ENCODE measurements around the gene FAM193B. TPM values are rescaled to one million over a fixed set of nuclear protein-coding genes. Genes with fewer than 3 reads are reported as not detected.
"Not testable (repeated sequence)": the region's sequence is repeated elsewhere in the genome, so short reads cannot be mapped to it uniquely, and the experiment has no call there.

FAM193B gene
- total and polyA plus RNA-seq, 2 donors (not counting 1 experiment from before 2014, with no cell fraction given), result 227 to 301 TPM

GRCh38 chr5:177535125-177535524 is 19.2 kb downstream of the FAM193B start:
- Mint-ChIP-seq H3K27ac (no peak overlapping the region), H3K4me1 (no peaks in the 10 kb centered on the region), H3K9me3 (ENCODE audit: insufficient read depth) (no peaks in the 10 kb centered on the region), H3K4me3 (no peak overlapping the region), H3K27me3 (no peaks in the 10 kb centered on the region)
- no peak overlapping the region for H3K27ac ChIP-seq (ENCODE audit: low read length in 2 of 2)
- H2AFZ ChIP-seq (ENCODE audit: insufficient read depth, low read depth, low read length, poor library complexity, severe bottlenecking), result no peak overlapping the region
- intact Hi-C loops (cut with micrococcal nuclease), result no loop called here
- no peak overlapping the region for H3K9ac ChIP-seq (ENCODE audit: low read length)
- H3K4me3 ChIP-seq (ENCODE audit: control extremely low read depth in 1 of 5, extremely low read depth in 1 of 5, insufficient read depth in 1 of 5, low read depth in 2 of 5, low read length in 4 of 5), result no peak overlapping the region
- no peak overlapping the region for H3K4me2 ChIP-seq (replicated peaks; ENCODE audit: low read depth, low read length, poor library complexity, severe bottlenecking)
- no peaks in the 10 kb centered on the region for H3K4me1 ChIP-seq (ENCODE audit: control insufficient read depth in 2 of 2, insufficient read depth in 2 of 2, low read length in 2 of 2)
- peaks cover 0 to 64% of the 10 kb centered on the region in 2 experiments for H3K36me3 ChIP-seq (replicated peaks in 1 of 2; ENCODE audit: control extremely low read depth in 1 of 2, control insufficient read depth in 1 of 2, extremely low read depth in 1 of 2, insufficient read depth in 2 of 2, low read length in 1 of 2)
- H3K79me2 ChIP-seq (ENCODE audit: control insufficient read depth, insufficient read depth, low read length), result peaks cover 34% of the 10 kb centered on the region
- TF ChIP-seq CTCF (IDR thresholded peaks at IDR 0.05) (no peak), EZH2 (IDR thresholded peaks at IDR 0.05; ENCODE audit: borderline replicate concordance, insufficient read depth, low read depth, low read length, poor library complexity, severe bottlenecking) (no peak)
- H4K20me1 ChIP-seq (ENCODE audit: control insufficient read depth, insufficient read depth, low read length, poor library complexity, severe bottlenecking), result peaks cover 43% of the 10 kb centered on the region
- ChIA-PET POLR2A (no interaction called here), CTCF (no interaction called here)
- DNase-seq (no peak), ATAC-seq (ENCODE audit: low read depth) (no peak)
- no peaks in the 10 kb centered on the region for H3K9me3 ChIP-seq (ENCODE audit: control extremely low read depth in 1 of 3, control insufficient read depth in 2 of 3, insufficient read depth in 1 of 3, low read length in 2 of 3)
- no peaks in the 10 kb centered on the region for H3K27me3 ChIP-seq (replicated peaks in 1 of 4; ENCODE audit: control extremely low read depth in 1 of 4, control insufficient read depth in 3 of 4, insufficient read depth in 4 of 4, low read length in 3 of 4)
- 100% methylated on average over 3 of the region's 7 CpGs for WGBS (ENCODE audit: insufficient coverage)

DNA sequence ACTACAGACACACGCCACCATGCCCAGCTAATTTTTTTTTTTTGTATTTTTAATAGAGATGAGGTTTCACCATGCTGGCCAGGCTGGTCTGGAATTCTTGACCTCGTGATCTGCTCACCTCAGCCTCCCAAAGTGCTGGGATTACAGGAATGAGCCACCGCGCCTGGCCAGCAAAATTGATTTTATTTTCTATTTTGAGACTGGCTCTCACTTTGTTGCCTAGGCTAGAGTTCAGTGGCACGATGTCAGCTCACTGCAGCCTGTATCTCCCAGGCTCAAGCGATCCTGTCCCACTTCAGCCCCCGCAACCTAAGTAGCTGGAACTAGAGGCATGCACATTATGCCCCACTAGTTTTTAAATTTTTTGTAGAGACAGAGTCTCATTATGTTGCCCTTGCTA is 19.9 kb downstream of the FAM193B start:
- POLR2A ChIA-PET; H3K4me1 Mint-ChIP-seq; ATAC-seq (ENCODE audit: low read depth); H3K9me3 ChIP-seq (ENCODE audit: control extremely low read depth in 1 of 3, control insufficient read depth in 2 of 3, insufficient read depth in 1 of 3, low read length in 2 of 3); H3K27me3 ChIP-seq (replicated peaks in 1 of 4; ENCODE audit: control extremely low read depth in 1 of 4, control insufficient read depth in 3 of 4, insufficient read depth in 4 of 4, low read length in 3 of 4); H2AFZ ChIP-seq (ENCODE audit: insufficient read depth, low read depth, low read length, poor library complexity, severe bottlenecking); H3K4me2 ChIP-seq (replicated peaks; ENCODE audit: low read depth, low read length, poor library complexity, severe bottlenecking); H3K9ac ChIP-seq (ENCODE audit: low read length); H3K27ac ChIP-seq (ENCODE audit: low read length in 2 of 2); H3K4me3 ChIP-seq (ENCODE audit: control extremely low read depth in 1 of 5, extremely low read depth in 1 of 5, insufficient read depth in 1 of 5, low read depth in 2 of 5, low read length in 4 of 5); H3K4me3 Mint-ChIP-seq; H3K27ac Mint-ChIP-seq; H3K9me3 Mint-ChIP-seq (ENCODE audit: insufficient read depth); H3K4me1 ChIP-seq (ENCODE audit: control insufficient read depth in 2 of 2, insufficient read depth in 2 of 2, low read length in 2 of 2); intact Hi-C loops (cut with micrococcal nuclease); DNase-seq; H3K27me3 Mint-ChIP-seq: not testable (repeated sequence)
- peaks cover 31% of the 10 kb centered on the region for H3K79me2 ChIP-seq (ENCODE audit: control insufficient read depth, insufficient read depth, low read length)
- CTCF ChIA-PET, result interaction anchor here (0.9 kb wide), 1 partner anchor 144 kb away, joined by 3 read pairs; no protein-coding TSS in a partner anchor
- peaks cover 1 to 71% of the 10 kb centered on the region in 2 experiments for H3K36me3 ChIP-seq (replicated peaks in 1 of 2; ENCODE audit: control extremely low read depth in 1 of 2, control insufficient read depth in 1 of 2, extremely low read depth in 1 of 2, insufficient read depth in 2 of 2, low read length in 1 of 2)
- H4K20me1 ChIP-seq (ENCODE audit: control insufficient read depth, insufficient read depth, low read length, poor library complexity, severe bottlenecking), result peaks cover 39% of the 10 kb centered on the region
- 100% methylated on average over 5 of the region's 7 CpGs for WGBS (ENCODE audit: insufficient coverage)
